Measurements from ENCODE around the gene TXNDC17.
"Not testable (repeated sequence)": the region's sequence is repeated elsewhere in the genome, so short reads cannot be mapped to it uniquely, and the experiment has no call there.

TXNDC17 gene

GRCh38 chr17:6637458-6637840 lies 3.4 kb upstream of the TXNDC17 start:
- no peak for DNase-seq

GRCh38 chr17:6638046-6638908 lies 2.6 kb upstream of the TXNDC17 start:
- DNase-seq, result no peak

- peak in 1 of 3 experiments; percentile 19 for DNase-seq
Observed at GRCh38 chr17:6639014-6639585, 1.8 kb upstream of the TXNDC17 start.

- DNase-seq, result peak; percentile 18 to 30 (median 29)
Observed at GRCh38 chr17:6639586-6640535, 999 bp upstream of the TXNDC17 start.

GRCh38 chr17:6641247-6641863 lies 495 bp downstream of the TXNDC17 start:
- peak in 1 of 3 experiments; percentile 62 for DNase-seq

GRCh38 chr17:6642592-6642991 lies 1.7 kb downstream of the TXNDC17 start:
- no peak for DNase-seq

GRCh38 chr17:6643451-6644125 lies 2.7 kb downstream of the TXNDC17 start:
- no peak for DNase-seq

GRCh38 chr17:6648181-6648580 lies 7.3 kb downstream of the TXNDC17 start:
- DNase-seq, result peak in 1 of 3 experiments; percentile 0

- DNase-seq, result peak; percentile 81 to 91 (median 83)
Observed at GRCh38 chr17:6651354-6651918, 10.6 kb downstream of the TXNDC17 start, which contains the start of the genes C17orf100 and MED31. C17orf100 (plus strand) TSS chr17:6651762; CDS start chr17:6651914, 152 bp downstream. MED31 (minus strand) TSS chr17:6651605; CDS start chr17:6651528, 77 bp downstream.

- DNase-seq, result peak; percentile 11 to 69 (median 65)
Observed at GRCh38 chr17:6651919-6652452, 11.1 kb downstream of the TXNDC17 start.

GRCh38 chr17:6654841-6655731 lies 14.2 kb downstream of the TXNDC17 start:
- DNase-seq, result peak; percentile 25 to 69 (median 49)

- DNase-seq, result peak in 1 of 3 experiments; percentile 2
Observed at GRCh38 chr17:6655732-6656361, 15.0 kb downstream of the TXNDC17 start.

GRCh38 chr17:6656797-6657632 lies 16.2 kb downstream of the TXNDC17 start:
- DNase-seq, result peak in 2 of 3 experiments; percentile 33 to 58

GRCh38 chr17:6657633-6658287 lies 16.9 kb downstream of the TXNDC17 start:
- peak in 1 of 3 experiments; percentile 34 for DNase-seq

GRCh38 chr17:6658411-6658810 lies 17.6 kb downstream of the TXNDC17 start:
- not testable (repeated sequence) for DNase-seq

- DNase-seq, result no peak
Observed at GRCh38 chr17:6660101-6660500, 19.2 kb downstream of the TXNDC17 start.

- DNase-seq, result no peak
Observed at GRCh38 chr17:6660805-6661463, 20.1 kb downstream of the TXNDC17 start.
